NOMO-1 treated with dmso at 0.1 percent for 144 hours (cell line): ENCODE measurements around the gene CTCFL.
"Not testable (repeated sequence)": the region's sequence is repeated elsewhere in the genome, so short reads cannot be mapped to it uniquely, and the experiment has no call there.

Experiments
- DNase-seq: peaks from one replicate; lab custom pipeline; 2025; ENCODE audit not compliant: unreplicated experiment; lab: John Stamatoyannopoulos, UW

The CTCFL gene

GRCh38 chr20:57509665-57510237, 15.2 kb downstream of the CTCFL start:
- no peak for DNase-seq

- DNase-seq: no peak
Measured at GRCh38 chr20:57508831-57509230, 16.1 kb downstream of the CTCFL start.

- DNase-seq: no peak
Measured at GRCh38 chr20:57508381-57508780, 16.6 kb downstream of the CTCFL start.

GRCh38 chr20:57507477-57507876, 17.5 kb downstream of the CTCFL start:
- DNase-seq: no peak

- DNase-seq: no peak
Measured at GRCh38 chr20:57505979-57506378, 19.0 kb downstream of the CTCFL start.

- DNase-seq: no peak
Measured at GRCh38 chr20:57504411-57504810, 20.5 kb downstream of the CTCFL start.

- DNase-seq: peak; percentile 22
Measured at GRCh38 chr20:57503035-57503658, 21.8 kb downstream of the CTCFL start.

- DNase-seq: no peak
Measured at GRCh38 chr20:57502336-57502700, 22.6 kb downstream of the CTCFL start.

GRCh38 chr20:57501461-57502335, 23.2 kb downstream of the CTCFL start:
- DNase-seq: no peak

- DNase-seq: no peak
Measured at GRCh38 chr20:57500962-57501361, 24.0 kb downstream of the CTCFL start.

GRCh38 chr20:57500235-57500634, 24.7 kb downstream of the CTCFL start:
- DNase-seq: no peak

- DNase-seq: no peak
Measured at GRCh38 chr20:57499676-57500075, 25.3 kb downstream of the CTCFL start.

- DNase-seq: peak; percentile 14
Measured at GRCh38 chr20:57498425-57499400, 26.2 kb downstream of the CTCFL start.

- no peak for DNase-seq
Measured at GRCh38 chr20:57496592-57496991, 28.3 kb downstream of the CTCFL start.

GRCh38 chr20:57495978-57496377, 29.0 kb downstream of the CTCFL start:
- DNase-seq: no peak

- DNase-seq: no peak
Measured at GRCh38 chr20:57493091-57493615, 31.8 kb downstream of the CTCFL start.

GRCh38 chr20:57491373-57491772, 33.6 kb downstream of the CTCFL start:
- no peak for DNase-seq

- not testable (repeated sequence) for DNase-seq
Measured at GRCh38 chr20:57488277-57488676, 36.7 kb downstream of the CTCFL start.

GRCh38 chr20:57485770-57486169, 39.2 kb downstream of the CTCFL start:
- no peak for DNase-seq

- DNase-seq: no peak
Measured at GRCh38 chr20:57484772-57485171, 40.2 kb downstream of the CTCFL start.
